NCI-H1105 (cell line): ENCODE measurements around the gene SMARCA1.

Experiments used
- DNase-seq: peaks from one replicate; lab custom pipeline; 2025; lab: John Stamatoyannopoulos, UW

The SMARCA1 gene

GRCh38 chrX:129530410-129530809 lies 7.1 kb upstream of the SMARCA1 start:
- DNase-seq = no peak

- peak; percentile 85 for DNase-seq
Measured at GRCh38 chrX:129529685-129530281, 6.5 kb upstream of the SMARCA1 start.

GRCh38 chrX:129525896-129526295 lies 2.6 kb upstream of the SMARCA1 start:
- no peak for DNase-seq

GRCh38 chrX:129525162-129525561 lies 1.9 kb upstream of the SMARCA1 start:
- DNase-seq = no peak

- no peak for DNase-seq
Measured at GRCh38 chrX:129524250-129524850, 1.1 kb upstream of the SMARCA1 start.

DNA sequence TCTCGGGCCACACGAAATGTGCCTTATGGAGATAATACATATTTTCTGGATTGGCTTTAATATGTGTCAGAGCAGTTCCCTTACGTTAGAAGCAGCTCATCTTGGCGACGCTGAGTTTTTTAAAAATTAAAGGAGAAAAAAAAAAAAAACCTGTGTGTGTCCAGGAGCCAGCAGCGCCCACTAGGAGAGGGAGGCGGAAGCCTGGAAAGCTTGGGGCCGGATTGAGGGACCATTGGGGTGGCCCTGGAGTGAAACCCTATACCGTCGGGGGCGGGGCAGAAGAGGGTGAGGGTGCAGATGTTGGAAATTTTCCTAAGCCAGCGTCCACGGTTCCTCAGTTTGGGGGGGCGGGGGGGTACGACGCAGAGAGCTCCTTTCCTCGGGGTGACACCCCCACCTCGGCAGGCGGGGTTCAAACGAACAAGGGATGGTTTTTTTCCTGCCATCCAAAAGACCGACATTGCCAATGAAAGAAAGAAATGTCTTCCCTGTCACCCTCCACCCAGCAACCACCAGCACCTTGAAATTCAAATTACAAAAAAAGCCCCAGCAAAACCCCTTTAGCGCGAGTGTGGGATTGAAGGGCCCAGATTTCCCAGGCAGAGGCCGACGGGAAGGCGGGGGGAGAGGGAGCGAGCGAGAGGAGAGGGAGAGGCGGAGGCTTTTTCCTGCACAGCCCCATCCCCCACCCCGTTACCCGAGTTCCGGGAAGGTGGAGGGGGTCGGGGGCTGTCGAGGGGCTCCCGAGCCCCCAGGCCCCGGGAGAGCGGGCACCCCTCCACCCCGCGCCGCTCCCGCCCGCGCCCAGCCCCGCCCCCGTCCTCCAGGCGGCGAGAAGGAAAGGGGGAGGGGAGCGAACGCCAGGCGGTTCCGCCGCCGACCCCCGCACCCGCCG lies 859 bp downstream of the SMARCA1 start:
- peak; percentile 3 for DNase-seq

DNA sequence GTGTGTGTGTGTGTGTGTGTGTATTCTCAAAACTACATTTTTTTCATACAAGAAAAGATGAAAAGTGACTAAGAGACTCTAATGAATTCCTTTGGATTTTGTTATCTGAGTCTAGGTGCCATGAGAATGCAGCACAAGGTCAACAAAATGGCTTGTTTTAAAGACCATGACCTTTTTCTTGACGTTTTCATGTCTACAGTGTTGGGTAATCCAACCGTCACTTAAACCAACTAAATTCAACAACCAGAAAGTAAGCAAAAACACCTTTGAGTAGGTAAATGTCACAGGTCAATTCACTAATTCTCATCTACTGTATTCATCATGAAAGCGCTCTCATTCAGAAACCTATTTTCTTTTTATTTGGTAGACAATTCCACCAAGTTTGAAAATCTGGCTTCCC lies 3.1 kb downstream of the SMARCA1 start:
- no peak for DNase-seq

DNA sequence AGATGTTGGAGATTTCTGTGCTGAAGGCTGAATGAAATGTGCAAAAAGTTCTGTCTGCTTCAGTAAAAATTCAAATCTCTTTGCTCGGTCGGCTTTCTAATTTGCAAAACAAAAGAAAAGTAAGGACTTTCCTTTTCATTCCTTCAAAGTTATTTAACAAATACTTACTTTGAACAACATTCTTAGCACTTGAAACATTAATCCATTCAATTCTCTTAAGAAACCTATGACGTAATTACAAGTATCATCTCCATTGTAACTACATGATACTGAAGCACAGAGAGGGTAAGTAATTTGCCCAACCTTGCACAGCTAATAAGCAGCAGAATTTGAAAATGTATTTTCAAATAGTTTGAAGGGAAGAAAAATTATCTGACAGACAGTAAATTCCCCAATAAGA lies 6.9 kb downstream of the SMARCA1 start:
- no peak for DNase-seq

- DNase-seq = no peak
Measured at GRCh38 chrX:129512409-129512808, 10.9 kb downstream of the SMARCA1 start.

- DNase-seq = no peak
Measured at GRCh38 chrX:129511689-129512088, 11.6 kb downstream of the SMARCA1 start.

- no peak for DNase-seq
Measured at GRCh38 chrX:129510331-129510730, 13.0 kb downstream of the SMARCA1 start.

DNA sequence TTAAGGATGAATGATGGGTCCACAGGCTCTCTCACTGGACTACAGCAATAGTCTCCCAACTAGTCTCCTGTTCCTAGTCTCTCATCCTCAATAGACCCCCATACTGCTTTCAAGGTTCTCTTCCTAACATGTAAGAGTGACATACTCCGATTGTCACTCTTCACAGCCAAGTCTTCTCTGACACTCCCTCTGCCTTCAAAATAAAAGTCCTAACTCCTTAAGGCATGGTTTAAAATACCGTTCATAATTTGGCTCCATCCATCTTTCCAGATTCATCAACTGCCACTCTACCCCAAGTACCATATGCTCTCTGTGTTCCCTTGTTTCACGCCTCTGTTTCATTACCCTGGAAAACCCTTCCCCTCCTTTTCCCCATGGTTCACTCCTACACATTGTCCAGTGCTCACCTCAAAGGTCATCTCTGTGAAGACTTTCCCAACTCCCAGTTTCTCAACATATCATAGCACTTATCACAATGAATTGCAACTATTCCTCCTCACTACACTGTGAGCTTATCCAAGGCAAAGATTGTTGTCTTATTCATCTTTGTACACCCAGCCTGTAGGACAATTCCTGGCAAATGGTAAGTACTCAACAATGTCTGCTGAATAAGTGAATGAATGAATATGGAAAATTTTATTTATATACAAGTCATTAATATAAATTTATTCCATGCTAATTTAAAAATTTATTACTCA lies 26.0 kb downstream of the SMARCA1 start:
- no peak for DNase-seq

- DNase-seq = no peak
Measured at GRCh38 chrX:129496625-129497024, 26.7 kb downstream of the SMARCA1 start.

- no peak for DNase-seq
Measured at GRCh38 chrX:129495900-129496299, 27.4 kb downstream of the SMARCA1 start.

- DNase-seq = no peak
Measured at GRCh38 chrX:129494887-129495286, 28.4 kb downstream of the SMARCA1 start.

DNA sequence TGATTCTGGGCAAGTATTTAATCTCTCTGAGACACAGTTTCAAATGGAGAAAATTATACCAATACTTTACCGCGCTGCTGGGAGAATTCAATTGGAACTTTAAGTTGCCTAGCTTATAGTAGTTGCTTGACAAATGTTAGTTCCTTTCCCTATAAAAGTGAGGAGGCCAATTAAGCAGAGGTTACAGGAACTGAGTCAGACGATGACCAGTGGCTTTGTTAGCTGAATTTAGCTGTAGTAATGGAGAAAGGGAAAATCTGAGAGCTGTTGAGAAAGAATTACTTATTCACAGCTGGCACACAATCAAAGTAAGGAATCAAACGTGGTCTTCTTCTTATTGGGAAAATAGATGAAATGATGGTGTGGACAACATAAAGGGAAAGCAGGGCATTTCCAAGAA lies 29.6 kb downstream of the SMARCA1 start:
- no peak for DNase-seq

- no peak for DNase-seq
Measured at GRCh38 chrX:129490330-129490729, 33.0 kb downstream of the SMARCA1 start.

DNA sequence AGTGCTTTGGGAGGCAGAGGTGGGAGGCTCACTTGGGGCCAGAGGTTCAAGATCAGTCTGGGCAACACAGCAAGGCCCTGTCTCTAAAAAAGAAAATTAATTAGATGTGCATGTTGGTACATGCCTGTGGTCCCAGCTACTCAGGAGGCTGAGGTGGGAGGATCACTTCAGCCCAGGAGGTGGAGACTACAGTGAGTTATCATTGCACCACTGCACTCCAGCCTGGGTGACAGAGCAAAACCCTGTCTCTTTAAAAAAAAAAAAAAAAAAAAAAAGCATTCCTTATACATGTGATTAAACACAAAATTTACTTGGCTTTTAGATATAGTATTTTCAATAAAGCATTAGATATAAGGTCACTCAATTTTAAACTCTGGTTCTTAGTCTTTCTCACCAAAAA lies 34.9 kb downstream of the SMARCA1 start:
- DNase-seq = no peak

DNA sequence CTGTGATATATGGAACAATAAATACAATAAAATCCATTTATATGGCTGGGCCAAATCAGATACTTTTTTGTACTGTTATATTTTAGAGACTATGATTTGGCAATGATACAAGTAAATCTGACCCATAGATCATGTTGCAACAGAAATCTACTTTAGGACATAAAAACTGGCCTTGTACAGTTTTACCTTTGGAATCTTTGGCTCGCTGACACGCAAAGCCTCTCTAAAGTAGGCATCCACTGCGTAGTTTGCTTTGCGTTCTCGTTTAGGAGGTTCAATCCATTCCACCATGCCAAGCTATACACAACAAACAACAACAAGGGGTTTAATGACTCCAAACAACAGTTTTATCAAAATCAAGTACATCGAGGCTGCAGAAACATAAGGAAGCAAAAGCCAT lies 42.4 kb downstream of the SMARCA1 start:
- no peak for DNase-seq

DNA sequence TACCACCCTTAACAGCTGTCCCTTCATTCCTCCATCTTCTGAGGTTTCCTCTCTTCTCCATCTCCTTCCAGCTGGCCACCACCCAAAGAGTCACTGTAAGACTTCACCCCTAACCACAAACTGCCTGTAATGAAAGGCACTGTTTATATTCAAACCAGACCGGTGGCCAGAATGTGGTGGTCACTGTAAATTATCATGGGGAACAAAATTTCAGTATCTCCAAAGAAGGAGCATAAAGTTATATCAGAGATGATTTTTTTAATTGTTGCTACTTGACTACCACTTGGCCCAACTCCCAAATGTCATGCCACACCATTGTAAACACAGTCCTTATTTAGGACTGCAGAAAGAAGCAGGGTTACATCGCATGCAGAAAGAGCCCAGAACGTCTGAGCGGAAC lies 44.8 kb downstream of the SMARCA1 start:
- DNase-seq = no peak

DNA sequence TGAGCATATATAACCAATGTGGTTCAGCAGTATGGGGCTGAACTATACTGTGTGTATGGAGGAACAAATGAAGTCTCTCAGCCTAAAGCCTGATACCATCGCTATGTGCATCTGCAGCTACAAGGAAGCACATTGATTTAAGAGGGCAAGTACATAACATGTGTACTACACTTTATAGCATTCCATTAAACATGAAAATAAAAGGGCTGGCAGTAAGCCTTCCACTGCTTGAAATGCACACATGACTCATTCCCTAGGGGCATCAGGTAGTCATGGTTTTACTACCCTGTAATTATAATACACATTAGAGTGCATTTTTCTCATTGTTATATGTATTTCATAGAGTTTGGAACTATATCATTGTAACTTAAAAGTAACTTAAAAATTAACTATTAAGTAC lies 51.2 kb downstream of the SMARCA1 start:
- no peak for DNase-seq

GRCh38 chrX:129462707-129463106 lies 60.6 kb downstream of the SMARCA1 start:
- no peak for DNase-seq
